ENCODE results near the gene LRAT.

LRAT gene

GRCh38 chr4:154760895-154761294, 17.1 kb downstream of the LRAT start:
- DNase-seq = no peak

GRCh38 chr4:154778264-154778663, 34.5 kb downstream of the LRAT start:
- no peak for DNase-seq

- DNase-seq = peak in 1 of 56 donors; percentile 5
These were observed 35.7 kb downstream of the LRAT start for GRCh38 chr4:154779362-154779947.

DNA sequence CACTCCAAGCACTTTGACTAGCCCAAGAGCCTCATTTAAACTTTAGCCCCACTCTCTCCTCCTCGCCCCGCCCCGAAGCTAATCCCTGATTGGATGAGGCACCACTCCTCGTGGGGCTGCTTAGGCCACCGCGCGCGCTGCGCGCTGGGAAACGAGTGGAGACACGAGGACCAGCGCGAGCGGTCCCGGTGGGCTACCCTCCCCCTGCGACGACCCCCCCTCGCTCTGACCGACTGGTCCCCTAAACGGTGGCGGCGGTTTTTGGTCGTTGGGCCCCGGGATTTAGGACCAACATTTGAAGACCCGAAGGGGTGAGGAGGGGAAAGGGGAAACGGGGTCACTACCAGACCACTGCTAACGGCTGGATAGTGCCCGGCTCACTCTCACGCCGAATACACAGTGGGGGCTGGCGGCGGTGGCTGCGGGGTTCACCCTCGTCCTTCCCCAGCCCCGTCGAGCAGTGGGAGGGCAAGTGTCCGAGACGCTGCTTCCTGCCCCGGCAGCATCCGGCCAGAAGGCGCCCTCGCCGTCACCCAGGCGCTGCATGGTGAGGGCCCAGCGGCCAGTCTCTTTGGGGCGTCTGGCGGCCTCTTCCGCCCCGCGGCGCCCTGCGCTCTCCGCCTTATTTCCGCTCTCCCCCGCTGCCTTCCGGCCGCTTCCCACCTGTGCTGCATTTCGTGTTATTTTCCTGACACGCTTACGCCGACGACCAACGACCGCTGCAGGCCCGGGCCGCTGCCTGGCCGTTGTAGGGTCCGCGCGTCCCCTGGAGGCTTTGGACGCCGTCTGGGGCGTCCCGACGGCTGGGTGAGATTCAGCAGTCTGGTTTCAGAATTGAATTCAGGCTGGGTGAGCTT, 37.6 kb downstream of the LRAT start, which contains the start of gene RBM46:
TSS of gene RBM46 (plus strand) at position 147 of the 857 bp plus-strand sequence. CDS start 15,481 bp downstream, outside the sequence.
- DNase-seq = no peak

GRCh38 chr4:154781983-154782293, 38.1 kb downstream of the LRAT start:
- DNase-seq = no peak

Data from amygdala (tissue), 56 donors.